Trophoblast cell (in vitro differentiated cells and primary cell): Measurements from ENCODE around the gene MOV10L1.

ENCODE experiments used
- DNase-seq, 2 donors: peaks; one replicate each; pipeline ENCODE4 v3.0.0-alpha.2; 2016
- H2AFZ ChIP-seq: 2 replicates; pipeline ENCODE4 v1.6.1; 2013; ENCODE audit warnings: low read length, moderate library complexity, mild to moderate bottlenecking; ENCODE audit not compliant: insufficient read depth, poor library complexity
- H2AK5ac ChIP-seq: 2 replicates; pipeline ENCODE4 v1.6.1; 2013; ENCODE audit warnings: mild to moderate bottlenecking, low read length
- H2BK120ac ChIP-seq: 2 replicates; pipeline ENCODE4 v1.6.1; 2013; ENCODE audit warnings: low read length, mild to moderate bottlenecking, moderate library complexity; ENCODE audit not compliant: insufficient read depth, poor library complexity
- H2BK12ac ChIP-seq: 2 replicates; pipeline ENCODE4 v1.6.1; 2013; ENCODE audit warnings: mild to moderate bottlenecking, low read length, moderate library complexity
- H2BK5ac ChIP-seq: 2 replicates; pipeline ENCODE4 v1.6.1; 2013; ENCODE audit warnings: low read length, low read depth, moderate library complexity, mild to moderate bottlenecking; ENCODE audit not compliant: poor library complexity
- H3K14ac ChIP-seq: 2 replicates; pipeline ENCODE4 v1.6.1; 2013; ENCODE audit warnings: mild to moderate bottlenecking, low read length
- H3K18ac ChIP-seq: 2 replicates; pipeline ENCODE4 v1.6.1; 2013; ENCODE audit warnings: mild to moderate bottlenecking, low read length
- H3K23ac ChIP-seq: 2 replicates; pipeline ENCODE4 v1.6.1; 2013; ENCODE audit warnings: low read length
- H3K27ac ChIP-seq: 2 replicates; pipeline ENCODE4 v1.5.1; 2013; ENCODE audit warnings: low read depth, mild to moderate bottlenecking, inconsistent platforms, low read length, moderate library complexity
- H3K27me3 ChIP-seq: 2 replicates; pipeline ENCODE4 v1.6.1; 2013; ENCODE audit warnings: inconsistent platforms, mild to moderate bottlenecking, low read length, moderate library complexity; ENCODE audit not compliant: insufficient read depth
- H3K36me3 ChIP-seq, 2 experiments: 1 replicate in 1 of 2; 2 replicates in 1 of 2; pipeline ENCODE4 v1.6.1; 2013; ENCODE audit warnings: low read length in 2 of 2, mild to moderate bottlenecking in 2 of 2, moderate library complexity in 1 of 2; ENCODE audit not compliant: insufficient read depth in 2 of 2, control insufficient read depth in 1 of 2
- H3K4ac ChIP-seq: 2 replicates; pipeline ENCODE4 v1.6.1; 2013; ENCODE audit warnings: low read depth, mild to moderate bottlenecking, low read length, moderate library complexity
- H3K4me1 ChIP-seq, 2 experiments: 1 replicate in 1 of 2; 2 replicates in 1 of 2; pipeline ENCODE4 v1.6.1; 2013; ENCODE audit warnings: low read length in 2 of 2, mild to moderate bottlenecking in 2 of 2, moderate library complexity in 1 of 2; ENCODE audit not compliant: insufficient read depth in 2 of 2, control insufficient read depth in 1 of 2
- H3K4me2 ChIP-seq: 2 replicates; pipeline ENCODE4 v1.6.1; 2013; ENCODE audit warnings: inconsistent platforms, mild to moderate bottlenecking, low read length, moderate library complexity
- H3K4me3 ChIP-seq: 2 replicates; pipeline ENCODE4 v1.5.1; 2013; ENCODE audit warnings: mild to moderate bottlenecking, low read depth, low read length, inconsistent platforms
- H3K79me1 ChIP-seq: one replicate; pipeline ENCODE4 v1.6.1; 2013; ENCODE audit warnings: low read length
- H3K79me2 ChIP-seq: 2 replicates; pipeline ENCODE4 v1.6.1; 2013; ENCODE audit warnings: low read length, mild to moderate bottlenecking; ENCODE audit not compliant: control insufficient read depth, insufficient read depth, poor library complexity
- H3K9ac ChIP-seq: 2 replicates; pipeline ENCODE4 v1.6.1; 2013; ENCODE audit warnings: mild to moderate bottlenecking, low read length
- H3K9me3 ChIP-seq: 2 replicates; pipeline ENCODE4 v1.6.1; 2013; ENCODE audit warnings: low read depth, mild to moderate bottlenecking, control low read depth, inconsistent platforms, low read length; ENCODE audit not compliant: insufficient read depth
- H4K12ac ChIP-seq: 2 replicates; pipeline ENCODE4 v1.6.1; 2013; ENCODE audit warnings: low read depth, mild to moderate bottlenecking, low read length, moderate library complexity
- H4K8ac ChIP-seq: 2 replicates; pipeline ENCODE4 v1.6.1; 2013; ENCODE audit warnings: low read depth, mild to moderate bottlenecking, low read length, moderate library complexity
- H4K91ac ChIP-seq: one replicate; pipeline ENCODE4 v1.6.1; 2013; ENCODE audit warnings: low read depth, mild to moderate bottlenecking, low read length, moderate library complexity
- WGBS: extraction: QIAGEN DNeasy Blood & Tissue Kit; methylation state at CpG from one replicate; pipeline ENCODE4 v1.1.7; 2013; ENCODE audit warnings: missing lambda C conversion rate; ENCODE audit not compliant: insufficient read length, insufficient coverage; ENCODE audit errors: extremely low coverage; 5-methylcytosine and 5-hydroxymethylcytosine counted together

The MOV10L1 gene

GRCh38 chr22:50084080-50084477 lies 5.7 kb upstream of the MOV10L1 start:
- Histone ChIP-seq H4K8ac (peak overlapping the region; percentile 4), H3K9ac (no peak overlapping the region), H3K18ac (peak overlapping the region; percentile 5), H4K91ac (peak overlapping the region; percentile 62), H3K79me1 (peaks cover 8% of the 10 kb centered on the region), H4K12ac (peak overlapping the region; percentile 2), H2AFZ (no peak overlapping the region), H3K27me3 (no peaks in the 10 kb centered on the region), H3K9me3 (peaks cover 5% of the 10 kb centered on the region), H3K36me3 (no peaks in the 10 kb centered on the region), H3K4me1 (peaks cover 18 to 20% of the 10 kb centered on the region in 2 experiments), H3K4me2 (no peak overlapping the region), H3K14ac (peak overlapping the region; percentile 13), H3K4ac (no peak overlapping the region), H3K4me3 (no peak overlapping the region), H2AK5ac (peak overlapping the region; percentile 11), H2BK12ac (peak overlapping the region; percentile 9), H3K23ac (no peak overlapping the region), H3K79me2 (no peaks in the 10 kb centered on the region), H2BK120ac (peak overlapping the region; percentile 28), H2BK5ac (no peak overlapping the region), H3K27ac (no peak overlapping the region)
- WGBS: no CpG with 5 or more reads among the region's 10 CpGs
- no peak for DNase-seq

GRCh38 chr22:50084614-50085021 lies 5.2 kb upstream of the MOV10L1 start:
- Histone ChIP-seq H3K4me3 (no peak overlapping the region), H2AFZ (no peak overlapping the region), H3K14ac (no peak overlapping the region), H3K4ac (no peak overlapping the region), H3K9ac (no peak overlapping the region), H2BK5ac (no peak overlapping the region), H3K27ac (no peak overlapping the region), H2BK12ac (no peak overlapping the region), H3K4me1 (peaks cover 18 to 20% of the 10 kb centered on the region in 2 experiments), H4K12ac (no peak overlapping the region), H3K9me3 (peaks cover 6% of the 10 kb centered on the region), H3K4me2 (no peak overlapping the region), H3K79me1 (peaks cover 8% of the 10 kb centered on the region), H4K91ac (peak overlapping the region; percentile 17), H3K23ac (no peak overlapping the region), H3K79me2 (no peaks in the 10 kb centered on the region), H2BK120ac (no peak overlapping the region), H3K27me3 (no peaks in the 10 kb centered on the region), H3K18ac (no peak overlapping the region), H4K8ac (no peak overlapping the region), H2AK5ac (peak overlapping the region; percentile 11), H3K36me3 (no peaks in the 10 kb centered on the region)
- no peak for DNase-seq
- no CpG with 5 or more reads among the region's 16 CpGs for WGBS

GRCh38 chr22:50085211-50085972 lies 4.4 kb upstream of the MOV10L1 start, which contains the start of gene MLC1:
TSS of gene MLC1 (minus strand) at chr22:50085426. CDS start at chr22:50084902, 524 bp downstream.
- H4K91ac ChIP-seq: peak within 1 kb of the TSS; percentile 62
- no peak within 1 kb of the TSS for H3K18ac ChIP-seq
- peaks cover 8% of the 10 kb centered on the region for H3K79me1 ChIP-seq
- H3K27me3 ChIP-seq: no peaks in the 10 kb centered on the region
- no peak for DNase-seq
- H2BK5ac ChIP-seq: no peak within 1 kb of the TSS
- H2BK12ac ChIP-seq: peak within 1 kb of the TSS; percentile 9
- peaks cover 18 to 20% of the 10 kb centered on the region in 2 experiments for H3K4me1 ChIP-seq
- no peak within 1 kb of the TSS for H3K4me3 ChIP-seq
- H3K4ac ChIP-seq: no peak within 1 kb of the TSS
- peak within 1 kb of the TSS; percentile 11 for H2AK5ac ChIP-seq
- no peak within 1 kb of the TSS for H3K27ac ChIP-seq
- no peak within 1 kb of the TSS for H4K12ac ChIP-seq
- H3K79me2 ChIP-seq: no peaks in the 10 kb centered on the region
- H3K4me2 ChIP-seq: no peak within 1 kb of the TSS
- no CpG with 5 or more reads among the region's 29 CpGs for WGBS
- peak within 1 kb of the TSS; percentile 44 for H2BK120ac ChIP-seq
- H2AFZ ChIP-seq: peak within 1 kb of the TSS; percentile 23
- no peak within 1 kb of the TSS for H3K23ac ChIP-seq
- no peaks in the 10 kb centered on the region for H3K36me3 ChIP-seq
- no peak within 1 kb of the TSS for H3K9ac ChIP-seq
- peaks cover 12% of the 10 kb centered on the region for H3K9me3 ChIP-seq
- no peak within 1 kb of the TSS for H4K8ac ChIP-seq
- H3K14ac ChIP-seq: no peak within 1 kb of the TSS

GRCh38 chr22:50086526-50086925 lies 3.3 kb upstream of the MOV10L1 start:
- no peak overlapping the region for H4K91ac ChIP-seq
- H3K23ac ChIP-seq: no peak overlapping the region

More at GRCh38 chr22:50086526-50086925, 3.3 kb upstream of the MOV10L1 start:
- Histone ChIP-seq H2BK120ac (no peak overlapping the region), H3K4me1 (peaks cover 18 to 20% of the 10 kb centered on the region in 2 experiments), H3K18ac (no peak overlapping the region), H2BK12ac (no peak overlapping the region), H2BK5ac (no peak overlapping the region), H3K4ac (no peak overlapping the region), H3K9ac (no peak overlapping the region), H2AFZ (no peak overlapping the region), H3K4me3 (no peak overlapping the region), H3K36me3 (no peaks in the 10 kb centered on the region), H4K12ac (no peak overlapping the region), H3K4me2 (no peak overlapping the region), H2AK5ac (no peak overlapping the region), H4K8ac (no peak overlapping the region), H3K14ac (no peak overlapping the region), H3K79me2 (no peaks in the 10 kb centered on the region), H3K27me3 (no peaks in the 10 kb centered on the region), H3K27ac (no peak overlapping the region), H3K9me3 (peaks cover 14% of the 10 kb centered on the region), H3K79me1 (peaks cover 8% of the 10 kb centered on the region)
- DNase-seq: no peak
- WGBS: no CpG with 5 or more reads among the region's 5 CpGs
